Panc1 (cell line): ENCODE measurements around the gene LRP1B. TPM values are rescaled to one million over a fixed set of nuclear protein-coding genes. Genes with fewer than 3 reads are reported as not detected.

ENCODE experiments used
- ATAC-seq: fragments of 200-7000 bp; cut with Tn5 transposase; 2 replicates; pipeline ENCODE4 v1.9.1; 2020; ENCODE audit warnings: mild to moderate bottlenecking, moderate library complexity
- BruUV-seq: library from RNA; stranded (reverse); fragments of 400-500 nt; replicated peaks from 2 replicates; lab custom pipeline; 2021; lab: Mats Ljungman, UMichigan
- CTCF ChIA-PET: fragments of 300-600 bp; sonication (Branson Sonifier 250); formaldehyde crosslinking; loops from one replicate; lab custom pipeline; 2022; ENCODE audit warnings: antibody characterized with exemption; lab: Charles Lee
- POLR2A ChIA-PET: fragments of 300-600 bp; sonication (Branson Sonifier 250); formaldehyde crosslinking; loops from one replicate; lab custom pipeline; 2022; ENCODE audit warnings: antibody characterized with exemption; lab: Charles Lee
- DNase-seq: peaks from one replicate; pipeline ENCODE4 v3.0.0-alpha.2; 2010; ENCODE audit warnings: low read depth, low spot score
- H3K27ac ChIP-seq: 2 replicates; pipeline ENCODE4 v1.5.1; 2011; ENCODE audit warnings: mild to moderate bottlenecking, low read length, inconsistent platforms
- H3K27me3 ChIP-seq: fragments of 200-500 bp; sonication (Bioruptor generic); 2 replicates; pipeline ENCODE4 v1.6.0; 2014; ENCODE audit warnings: low read length, inconsistent platforms; ENCODE audit not compliant: control insufficient read depth, insufficient read depth
- H3K36me3 ChIP-seq: fragments of 200-500 bp; sonication (Bioruptor generic); 2 replicates; pipeline ENCODE4 v1.5.1; 2014; ENCODE audit warnings: inconsistent platforms, mild to moderate bottlenecking, low read length, moderate library complexity; ENCODE audit not compliant: control insufficient read depth, insufficient read depth
- H3K4me1 ChIP-seq: 2 replicates; pipeline ENCODE4 v1.5.1; 2011; ENCODE audit warnings: inconsistent platforms, mild to moderate bottlenecking, low read length, moderate library complexity; ENCODE audit not compliant: control insufficient read depth, insufficient read depth
- H3K4me3 ChIP-seq, 2 experiments: 2 replicates each; pipeline ENCODE4 v1.5.1; 2011 to 2012; ENCODE audit warnings: low read depth in 2 of 2, low read length in 2 of 2, mild to moderate bottlenecking in 2 of 2, inconsistent platforms in 1 of 2, moderate library complexity in 1 of 2
- H3K9me3 ChIP-seq: fragments of 200-500 bp; sonication (Bioruptor generic); 2 replicates; pipeline ENCODE4 v1.5.1; 2014; ENCODE audit warnings: low read depth, mild to moderate bottlenecking, inconsistent platforms, low read length, moderate library complexity; ENCODE audit not compliant: control insufficient read depth, insufficient read depth
- CTCF ChIP-seq: fragments of 450-650 bp; IDR thresholded peaks from 2 replicates; pipeline ENCODE4 v1.5.1; 2017; ENCODE audit warnings: mild to moderate bottlenecking
- POLR2AphosphoS5 ChIP-seq: IDR thresholded peaks from 2 replicates; pipeline ENCODE4 v1.6.1; 2012; ENCODE audit warnings: mild to moderate bottlenecking, low read depth, low read length, moderate library complexity
- REST ChIP-seq, 2 experiments: IDR thresholded peaks; 2 replicates each; pipeline ENCODE4 v1.6.1; 2011 to 2012; ENCODE audit warnings: low read depth in 2 of 2, control low read depth in 1 of 2, low read length in 1 of 2, mild to moderate bottlenecking in 1 of 2, moderate library complexity in 1 of 2; ENCODE audit not compliant: insufficient read depth in 1 of 2
- SIN3A ChIP-seq: IDR thresholded peaks from 2 replicates; pipeline ENCODE4 v1.6.1; 2012; ENCODE audit warnings: low read depth, mild to moderate bottlenecking, low read length, moderate library complexity, borderline replicate concordance; ENCODE audit not compliant: insufficient read depth
- TCF7L2 ChIP-seq: IDR thresholded peaks from 2 replicates; pipeline ENCODE4 v1.6.1; 2011; ENCODE audit warnings: mild to moderate bottlenecking, low read depth, low read length, inconsistent platforms
- in situ Hi-C: cut with HindIII; loops from 2 replicates; pipeline ENCODE4 v1.10.0; 2016; ENCODE audit warnings: low sequenced_read_pairs, low pct_unique_long_range_greater_than_20kb
- intact Hi-C: fragments of 100-400 bp; cut with micrococcal nuclease; formaldehyde crosslinking; loops from one replicate; pipeline ENCODE4 v1.10.0; 2022; ENCODE audit not compliant: unreplicated experiment
- total RNA-seq: library from RNA; stranded (reverse); gene quantifications from one replicate; pipeline ENCODE4 v1.2.1, GENCODE V29; 2021; ENCODE audit not compliant: unreplicated experiment

The LRP1B gene
- total RNA-seq, 1 experiment from 2014 or later: 0.54 TPM

- no peak overlapping the region for H3K27ac ChIP-seq
- no peaks in the 10 kb centered on the region for H3K36me3 ChIP-seq
- H3K27me3 ChIP-seq: no peaks in the 10 kb centered on the region
- H3K4me1 ChIP-seq: no peaks in the 10 kb centered on the region
- intact Hi-C loops (no loop called here), in situ Hi-C loops (no loop called here)
- no TSS peak for BruUV-seq
- ATAC-seq (no peak), DNase-seq (no peak)
- H3K9me3 ChIP-seq: no peaks in the 10 kb centered on the region
- CTCF ChIA-PET: no interaction called here
- H3K4me3 ChIP-seq: no peak overlapping the region
- no peak for TF ChIP-seq REST (IDR thresholded peaks at IDR 0.05; ENCODE audit: insufficient read depth in 1 of 2, low read depth in 2 of 2, low read length in 1 of 2)
- no peak for TF ChIP-seq CTCF
- TF ChIP-seq POLR2AphosphoS5: no peak
- no peak for TF ChIP-seq TCF7L2
- POLR2A ChIA-PET: no interaction called here
These were observed 1896.7 kb downstream of the LRP1B start for GRCh38 chr2:140234116-140234515.

- TF ChIP-seq TCF7L2: no peak
- TF ChIP-seq CTCF: no peak
- TF ChIP-seq POLR2AphosphoS5: no peak
- TF ChIP-seq SIN3A: no peak
- TF ChIP-seq REST (IDR thresholded peaks at IDR 0.05; ENCODE audit: insufficient read depth in 1 of 2, low read depth in 2 of 2, low read length in 1 of 2): no peak
- no peaks in the 10 kb centered on the region for H3K9me3 ChIP-seq
- no peaks in the 10 kb centered on the region for H3K36me3 ChIP-seq
- intact Hi-C loops: no loop called here
- no peaks in the 10 kb centered on the region for H3K27me3 ChIP-seq
- ChIA-PET CTCF (no interaction called here), POLR2A (no interaction called here)
- H3K4me3 ChIP-seq: no peak overlapping the region
- no peak overlapping the region for H3K27ac ChIP-seq
- DNase-seq (no peak), ATAC-seq (no peak)
- BruUV-seq: no TSS peak
- in situ Hi-C loops: no loop called here
- H3K4me1 ChIP-seq: no peaks in the 10 kb centered on the region
These were observed 1919.9 kb downstream of the LRP1B start for GRCh38 chr2:140210963-140211362.
